CD1c-positive myeloid dendritic cell (primary cell): ENCODE data around the gene PCED1B.
"Not testable (repeated sequence)": the region's sequence is repeated elsewhere in the genome, so short reads cannot be mapped to it uniquely, and the experiment has no call there.

Experiments used
- DNase-seq: peaks from one replicate; pipeline ENCODE4 v3.0.0-alpha.2; 2016; ENCODE audit errors: extremely low spot score

Gene PCED1B

GRCh38 chr12:47079468-47079980 is at the start of gene PCED1B, which contains the start of gene AMIGO2:
TSS of gene PCED1B (plus strand) at chr12:47079621. CDS start at chr12:47235064, 155,443 bp downstream.
TSS of gene AMIGO2 (minus strand) at chr12:47079959. CDS start at chr12:47079002, 957 bp downstream.
- DNase-seq, result peak; percentile 55

GRCh38 chr12:47029903-47030302 is 49.5 kb upstream of the PCED1B start:
- DNase-seq, result no peak

- peak; percentile 66 for DNase-seq
Measured at GRCh38 chr12:47032644-47033043, 46.8 kb upstream of the PCED1B start.

GRCh38 chr12:47033081-47033480 is 46.3 kb upstream of the PCED1B start:
- DNase-seq, result no peak

- no peak for DNase-seq
Measured at GRCh38 chr12:47033789-47034555, 45.4 kb upstream of the PCED1B start.

- no peak for DNase-seq
Measured at GRCh38 chr12:47034661-47035060, 44.8 kb upstream of the PCED1B start.

GRCh38 chr12:47035484-47035883 is 43.9 kb upstream of the PCED1B start:
- no peak for DNase-seq

- DNase-seq, result peak; percentile 21
Measured at GRCh38 chr12:47038270-47038748, 41.1 kb upstream of the PCED1B start.

GRCh38 chr12:47039079-47039478 is 40.3 kb upstream of the PCED1B start:
- DNase-seq, result no peak

- DNase-seq, result no peak
Measured at GRCh38 chr12:47039756-47040155, 39.7 kb upstream of the PCED1B start.

GRCh38 chr12:47041327-47041726 is 38.1 kb upstream of the PCED1B start:
- no peak for DNase-seq

- no peak for DNase-seq
Measured at GRCh38 chr12:47048541-47048940, 30.9 kb upstream of the PCED1B start.

GRCh38 chr12:47051291-47051690 is 28.1 kb upstream of the PCED1B start:
- DNase-seq, result not testable (repeated sequence)

GRCh38 chr12:47052274-47052673 is 27.1 kb upstream of the PCED1B start:
- DNase-seq, result no peak

- DNase-seq, result no peak
Measured at GRCh38 chr12:47053961-47054360, 25.5 kb upstream of the PCED1B start.

- peak; percentile 29 for DNase-seq
Measured at GRCh38 chr12:47054659-47055058, 24.8 kb upstream of the PCED1B start.

- DNase-seq, result peak; percentile 8
Measured at GRCh38 chr12:47055856-47056255, 23.6 kb upstream of the PCED1B start.

- DNase-seq, result not testable (repeated sequence)
Measured at GRCh38 chr12:47056944-47057343, 22.5 kb upstream of the PCED1B start.

GRCh38 chr12:47058640-47059039 is 20.8 kb upstream of the PCED1B start:
- DNase-seq, result not testable (repeated sequence)

- DNase-seq, result no peak
Measured at GRCh38 chr12:47065546-47065945, 13.9 kb upstream of the PCED1B start.

- DNase-seq, result no peak
Measured at GRCh38 chr12:47066278-47067025, 13.0 kb upstream of the PCED1B start.

- no peak for DNase-seq
Measured at GRCh38 chr12:47067176-47067575, 12.2 kb upstream of the PCED1B start.
